ENCODE measurements around the gene ARSI.

ARSI gene

GRCh38 chr5:150341989-150342388, 39.3 kb upstream of the ARSI start:
- TF ChIP-seq, protein P1, sequence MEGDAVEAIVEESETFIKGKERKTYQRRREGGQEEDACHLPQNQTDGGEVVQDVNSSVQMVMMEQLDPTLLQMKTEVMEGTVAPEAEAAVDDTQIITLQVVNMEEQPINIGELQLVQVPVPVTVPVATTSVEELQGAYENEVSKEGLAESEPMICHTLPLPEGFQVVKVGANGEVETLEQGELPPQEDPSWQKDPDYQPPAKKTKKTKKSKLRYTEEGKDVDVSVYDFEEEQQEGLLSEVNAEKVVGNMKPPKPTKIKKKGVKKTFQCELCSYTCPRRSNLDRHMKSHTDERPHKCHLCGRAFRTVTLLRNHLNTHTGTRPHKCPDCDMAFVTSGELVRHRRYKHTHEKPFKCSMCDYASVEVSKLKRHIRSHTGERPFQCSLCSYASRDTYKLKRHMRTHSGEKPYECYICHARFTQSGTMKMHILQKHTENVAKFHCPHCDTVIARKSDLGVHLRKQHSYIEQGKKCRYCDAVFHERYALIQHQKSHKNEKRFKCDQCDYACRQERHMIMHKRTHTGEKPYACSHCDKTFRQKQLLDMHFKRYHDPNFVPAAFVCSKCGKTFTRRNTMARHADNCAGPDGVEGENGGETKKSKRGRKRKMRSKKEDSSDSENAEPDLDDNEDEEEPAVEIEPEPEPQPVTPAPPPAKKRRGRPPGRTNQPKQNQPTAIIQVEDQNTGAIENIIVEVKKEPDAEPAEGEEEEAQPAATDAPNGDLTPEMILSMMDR (IDR thresholded peaks at IDR 0.05): no peak
- no peak overlapping the region for H2AFZ ChIP-seq

GRCh38 chr5:150341331-150341730, 38.6 kb upstream of the ARSI start:
- H2AFZ ChIP-seq: no peak overlapping the region
- H3K9ac ChIP-seq: no peak overlapping the region
- TF ChIP-seq, protein P1 (IDR thresholded peaks at IDR 0.05): no peak
- H3K4me2 ChIP-seq (ENCODE audit: low read length): no peak overlapping the region
- H3K9me3 ChIP-seq (ENCODE audit: control insufficient read depth, low read length): no peaks in the 10 kb centered on the region
- no peaks in the 10 kb centered on the region for H3K4me1 ChIP-seq
- no peaks in the 10 kb centered on the region for H3K79me2 ChIP-seq
- no peaks in the 10 kb centered on the region for H3K36me3 ChIP-seq (ENCODE audit: control insufficient read depth, insufficient read depth, low read length)
- H3K27me3 ChIP-seq (ENCODE audit: control insufficient read depth, insufficient read depth, low read length): no peaks in the 10 kb centered on the region
- no peak overlapping the region for H3K4me3 ChIP-seq (ENCODE audit: low read depth, low read length)
- H3K27ac ChIP-seq: no peak overlapping the region

More at GRCh38 chr5:150341989-150342388, 39.3 kb upstream of the ARSI start:
- no peaks in the 10 kb centered on the region for H3K9me3 ChIP-seq (ENCODE audit: control insufficient read depth, low read length)
- H3K9ac ChIP-seq: no peak overlapping the region
- no peak overlapping the region for H3K4me2 ChIP-seq (ENCODE audit: low read length)
- no peaks in the 10 kb centered on the region for H3K79me2 ChIP-seq
- H3K36me3 ChIP-seq (ENCODE audit: control insufficient read depth, insufficient read depth, low read length): no peaks in the 10 kb centered on the region
- H3K4me1 ChIP-seq: no peaks in the 10 kb centered on the region
- no peaks in the 10 kb centered on the region for H3K27me3 ChIP-seq (ENCODE audit: control insufficient read depth, insufficient read depth, low read length)
- H3K4me3 ChIP-seq (ENCODE audit: low read depth, low read length): no peak overlapping the region
- H3K27ac ChIP-seq: no peak overlapping the region

- H3K79me2 ChIP-seq: no peaks in the 10 kb centered on the region
- H3K4me2 ChIP-seq (ENCODE audit: low read length): no peak overlapping the region
- H3K36me3 ChIP-seq (ENCODE audit: control insufficient read depth, insufficient read depth, low read length): no peaks in the 10 kb centered on the region
- TF ChIP-seq, protein P1 (IDR thresholded peaks at IDR 0.05): no peak
- no peak overlapping the region for H3K27ac ChIP-seq
- no peaks in the 10 kb centered on the region for H3K4me1 ChIP-seq
- no peak overlapping the region for H3K9ac ChIP-seq
- H3K9me3 ChIP-seq (ENCODE audit: control insufficient read depth, low read length): no peaks in the 10 kb centered on the region
- no peak overlapping the region for H3K4me3 ChIP-seq (ENCODE audit: low read depth, low read length)
- no peak overlapping the region for H2AFZ ChIP-seq
- H3K27me3 ChIP-seq (ENCODE audit: control insufficient read depth, insufficient read depth, low read length): no peaks in the 10 kb centered on the region
Observed at GRCh38 chr5:150340614-150341255, 38.0 kb upstream of the ARSI start.

- no peak overlapping the region for H3K4me3 ChIP-seq (ENCODE audit: low read depth, low read length)
- no peaks in the 10 kb centered on the region for H3K27me3 ChIP-seq (ENCODE audit: control insufficient read depth, insufficient read depth, low read length)
- no peaks in the 10 kb centered on the region for H3K9me3 ChIP-seq (ENCODE audit: control insufficient read depth, low read length)
- no peaks in the 10 kb centered on the region for H3K36me3 ChIP-seq (ENCODE audit: control insufficient read depth, insufficient read depth, low read length)
- H3K4me1 ChIP-seq: no peaks in the 10 kb centered on the region
- no peaks in the 10 kb centered on the region for H3K79me2 ChIP-seq
- H3K9ac ChIP-seq: no peak overlapping the region
- TF ChIP-seq, protein P1 (IDR thresholded peaks at IDR 0.05): no peak
- H2AFZ ChIP-seq: no peak overlapping the region
- no peak overlapping the region for H3K27ac ChIP-seq
- no peak overlapping the region for H3K4me2 ChIP-seq (ENCODE audit: low read length)
Observed at GRCh38 chr5:150339841-150340240, 37.1 kb upstream of the ARSI start.

DNA sequence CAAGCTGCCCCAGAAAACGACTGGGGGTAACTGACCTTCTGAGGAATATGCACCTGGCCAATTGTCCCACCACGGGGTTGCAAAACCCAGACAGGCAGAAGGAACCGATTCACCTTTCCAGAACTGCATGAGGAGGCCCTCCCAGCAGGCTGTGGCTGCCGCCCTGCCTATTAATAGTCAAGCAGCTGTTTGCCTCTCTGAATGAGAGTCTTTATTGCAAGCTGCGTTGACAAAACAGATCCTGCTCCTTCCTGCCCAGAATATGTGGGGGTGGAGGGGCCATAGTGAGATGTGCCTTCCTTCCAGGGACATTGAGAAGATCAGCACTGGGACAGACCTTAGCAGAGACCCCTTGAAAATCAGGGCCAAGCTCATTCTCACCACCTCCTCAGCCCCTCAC, 36.5 kb upstream of the ARSI start:
- Histone ChIP-seq H3K4me2 (ENCODE audit: low read length) (no peak overlapping the region), H3K4me1 (no peaks in the 10 kb centered on the region), H3K27ac (no peak overlapping the region), H3K4me3 (ENCODE audit: low read depth, low read length) (no peak overlapping the region), H3K79me2 (no peaks in the 10 kb centered on the region), H3K9ac (no peak overlapping the region), H2AFZ (no peak overlapping the region), H3K9me3 (ENCODE audit: control insufficient read depth, low read length) (no peaks in the 10 kb centered on the region), H3K27me3 (ENCODE audit: control insufficient read depth, insufficient read depth, low read length) (no peaks in the 10 kb centered on the region), H3K36me3 (ENCODE audit: control insufficient read depth, insufficient read depth, low read length) (no peaks in the 10 kb centered on the region)
- TF ChIP-seq, protein P1 (IDR thresholded peaks at IDR 0.05): no peak

Data from parathyroid adenoma (tissue), 2 donors.